ENCODE results near the gene SRD5A3. TPM values are rescaled to one million over a fixed set of nuclear protein-coding genes. Genes with fewer than 3 reads are reported as not detected.

Gene SRD5A3
- total RNA-seq: 10 to 100 TPM in 2 of 4 donors, 1 to 10 TPM in 2; 9.5 to 14.9 (median 11.0) TPM
- 9.7 TPM for polyA plus RNA-seq
- long read RNA-seq, donor 1, full-length matches to known transcripts: 22 of 30 reads
- long read RNA-seq, donor 1, partial matches to known transcripts: 3 of 30 reads
- long read RNA-seq, donor 1, other reads (novel, unspliced or antisense): 5 of 30 reads
- long read RNA-seq, donor 2, full-length matches to known transcripts: 17 of 20 reads
- long read RNA-seq, donor 2, partial matches to known transcripts: 1 of 20 reads
- long read RNA-seq, donor 2, other reads (novel, unspliced or antisense): 2 of 20 reads
- long read RNA-seq, donor 3, full-length matches to known transcripts: 47 of 57 reads
- long read RNA-seq, donor 3, partial matches to known transcripts: 0 of 57 reads
- long read RNA-seq, donor 3, other reads (novel, unspliced or antisense): 10 of 57 reads
- long read RNA-seq, donor 4, full-length matches to known transcripts: 9 of 11 reads
- long read RNA-seq, donor 4, partial matches to known transcripts: 0 of 11 reads
- long read RNA-seq, donor 4, other reads (novel, unspliced or antisense): 2 of 11 reads

DNA sequence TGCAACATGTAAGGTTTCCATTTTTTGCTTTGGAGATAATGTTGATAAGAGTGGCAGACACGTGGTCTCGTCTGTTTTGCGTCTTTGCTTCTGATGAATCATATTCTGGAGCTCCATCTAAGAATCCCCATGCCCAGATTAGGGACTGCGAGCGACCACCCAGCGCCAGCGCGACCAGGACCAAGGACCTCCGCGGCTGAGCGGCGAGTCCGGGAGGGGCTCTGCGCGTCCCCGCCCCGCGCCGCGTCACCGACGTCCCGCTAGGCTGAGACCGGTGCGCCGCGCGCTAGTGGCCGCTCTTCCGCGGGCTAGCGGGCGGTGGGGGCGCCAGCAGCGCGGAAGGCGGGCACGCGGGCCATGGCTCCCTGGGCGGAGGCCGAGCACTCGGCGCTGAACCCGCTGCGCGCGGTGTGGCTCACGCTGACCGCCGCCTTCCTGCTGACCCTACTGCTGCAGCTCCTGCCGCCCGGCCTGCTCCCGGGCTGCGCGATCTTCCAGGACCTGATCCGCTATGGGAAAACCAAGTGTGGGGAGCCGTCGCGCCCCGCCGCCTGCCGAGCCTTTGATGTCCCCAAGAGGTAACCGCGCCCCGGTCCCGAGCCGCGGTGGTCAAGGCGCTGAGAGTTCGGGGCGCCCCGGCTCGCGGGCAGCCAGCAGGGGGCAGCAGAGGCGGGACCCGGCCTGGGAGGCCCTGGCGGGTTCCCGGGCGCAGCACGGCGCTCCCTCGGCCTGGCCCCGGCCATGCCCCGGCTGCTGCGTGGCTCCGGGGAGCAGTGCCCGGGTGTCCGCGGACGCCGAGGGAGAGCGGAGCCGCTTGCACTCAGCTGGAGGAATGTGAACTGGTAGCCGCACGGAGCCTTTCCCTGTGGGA, at the start of gene SRD5A3:
SRD5A3 (plus strand) TSS at position 263 of the 871 bp plus-strand sequence; CDS start at position 358, 95 bp downstream.
- H3K4me3 ChIP-seq (ENCODE audit: low read length): peak within 1 kb of the TSS; percentile 69
- ATAC-seq: peak; percentile 98

DNA sequence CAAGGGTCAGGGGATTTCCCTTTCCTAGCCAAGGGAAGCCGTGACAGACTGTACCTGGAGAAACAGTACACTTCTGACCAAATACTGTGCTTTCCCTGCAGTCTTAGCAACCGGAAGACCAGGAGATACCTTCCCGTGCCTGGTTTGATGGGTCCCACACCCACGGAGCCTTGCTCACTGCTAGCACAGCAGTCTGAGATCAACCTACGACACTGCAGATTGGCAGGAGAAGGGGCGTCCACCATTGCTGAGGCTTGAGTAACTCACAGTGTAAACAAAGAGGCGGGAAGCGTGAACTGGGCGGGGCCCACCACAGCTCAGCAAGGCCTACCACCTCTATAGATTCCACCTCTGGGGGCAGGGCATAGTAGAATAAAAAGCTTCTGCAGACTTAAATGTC, 48.7 kb upstream of the SRD5A3 start:
- H3K9me3 ChIP-seq (ENCODE audit: control insufficient read depth, low read length): no peaks in the 10 kb centered on the region
- DNase-seq (no peak), ATAC-seq (no peak)
- no peaks in the 10 kb centered on the region for H3K27me3 ChIP-seq (ENCODE audit: control insufficient read depth, insufficient read depth)
- H3K4me3 ChIP-seq (ENCODE audit: low read length): no peak overlapping the region
- 93% methylated on average over 9 of the region's 9 CpGs for WGBS
- H3K4me1 ChIP-seq (ENCODE audit: control insufficient read depth, insufficient read depth, low read length): no peaks in the 10 kb centered on the region
- intact Hi-C loops (cut with DNase I): no loop called here
- no peak overlapping the region for H3K27ac ChIP-seq (ENCODE audit: low read length)

More for the DNA sequence above, at the start of gene SRD5A3:
- Histone ChIP-seq H3K9me3 (ENCODE audit: control insufficient read depth, low read length) (no peaks in the 10 kb centered on the region), H3K27ac (ENCODE audit: low read length) (peak within 1 kb of the TSS; percentile 93), H3K27me3 (ENCODE audit: control insufficient read depth, insufficient read depth) (no peaks in the 10 kb centered on the region), H3K4me1 (ENCODE audit: control insufficient read depth, insufficient read depth, low read length) (peaks cover 2% of the 10 kb centered on the region)
- intact Hi-C loops (cut with DNase I): loop anchor here in 3 of 4 donors (5.0 kb wide), 6 partner anchors 46 to 521 kb away; partner anchors contain the start of genes CLOCK (in 1 of the 3), EXOC1 (in 1 of the 3) and TMEM165 (in 1 of the 3)
- peak; percentile 87 to 95 (median 95) for DNase-seq
- under 1% methylated on average over 95 of the region's 95 CpGs for whole genome bisulfite sequencing

DNA sequence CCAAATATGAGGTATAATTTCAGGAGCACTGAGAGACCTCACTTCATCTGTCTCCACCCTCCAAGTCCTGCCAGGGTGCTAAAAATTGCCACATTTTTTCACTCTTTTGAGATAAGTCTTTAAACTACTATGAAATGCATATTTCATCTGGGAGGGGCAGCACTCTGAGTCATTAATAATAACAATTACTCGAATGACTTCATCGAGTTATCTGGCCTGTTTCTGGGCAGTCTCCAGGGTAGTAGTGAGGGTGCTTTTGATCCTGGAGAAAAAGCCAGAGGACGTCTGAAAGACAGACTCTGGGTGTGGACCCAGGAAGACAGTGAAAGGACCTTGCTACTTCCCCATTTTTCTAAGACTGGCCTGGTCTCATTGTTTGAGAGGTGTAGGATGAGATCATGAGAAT, 42.3 kb upstream of the SRD5A3 start:
- H3K27me3 ChIP-seq (ENCODE audit: control insufficient read depth, insufficient read depth): no peaks in the 10 kb centered on the region
- H3K4me3 ChIP-seq (ENCODE audit: low read length): no peak overlapping the region
- no peaks in the 10 kb centered on the region for H3K9me3 ChIP-seq (ENCODE audit: control insufficient read depth, low read length)
- 24% methylated on average over 3 of the region's 3 CpGs for WGBS
- no peaks in the 10 kb centered on the region for H3K4me1 ChIP-seq (ENCODE audit: control insufficient read depth, insufficient read depth, low read length)
- ATAC-seq: peak; percentile 80 to 100
- no peak overlapping the region for H3K27ac ChIP-seq (ENCODE audit: low read length)
- intact Hi-C loops (cut with DNase I): no loop called here
- DNase-seq: no peak

- intact Hi-C loops (cut with DNase I): no loop called here
- DNase-seq: no peak
- no peak for ATAC-seq
- Histone ChIP-seq H3K27me3 (ENCODE audit: control insufficient read depth, insufficient read depth) (no peaks in the 10 kb centered on the region), H3K4me1 (ENCODE audit: control insufficient read depth, insufficient read depth, low read length) (no peaks in the 10 kb centered on the region), H3K9me3 (ENCODE audit: control insufficient read depth, low read length) (no peaks in the 10 kb centered on the region), H3K4me3 (ENCODE audit: low read length) (no peak overlapping the region), H3K27ac (ENCODE audit: low read length) (no peak overlapping the region)
- 92% methylated on average over 3 of the region's 3 CpGs for WGBS
Measured at GRCh38 chr4:55304303-55304702, 41.7 kb upstream of the SRD5A3 start.

DNA sequence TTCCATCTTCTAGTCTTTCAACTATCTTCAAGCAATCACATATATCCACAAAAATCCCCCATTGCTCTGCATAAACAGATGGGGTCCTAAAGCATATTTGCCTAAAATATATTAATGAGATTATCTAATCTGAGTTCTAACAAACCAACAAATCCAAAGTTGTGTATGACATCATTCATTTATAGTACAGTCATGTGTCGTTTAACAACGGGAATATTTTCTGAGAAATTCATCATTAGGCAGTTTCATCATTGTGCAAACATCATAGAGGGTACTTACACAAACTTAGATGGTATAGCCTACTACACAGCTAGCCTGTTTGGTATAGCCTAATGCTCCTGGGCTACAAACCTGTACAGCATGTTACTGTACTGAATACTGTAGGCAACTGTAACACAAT, 38.0 kb upstream of the SRD5A3 start:
- H3K9me3 ChIP-seq (ENCODE audit: control insufficient read depth, low read length): no peaks in the 10 kb centered on the region
- no peak overlapping the region for H3K4me3 ChIP-seq (ENCODE audit: low read length)
- DNase-seq: no peak
- H3K27me3 ChIP-seq (ENCODE audit: control insufficient read depth, insufficient read depth): no peaks in the 10 kb centered on the region
- H3K27ac ChIP-seq (ENCODE audit: low read length): no peak overlapping the region
- WGBS: 90% methylated on average over 2 of the region's 2 CpGs
- no peaks in the 10 kb centered on the region for H3K4me1 ChIP-seq (ENCODE audit: control insufficient read depth, insufficient read depth, low read length)
- ATAC-seq: no peak
- intact Hi-C loops (cut with DNase I): no loop called here

- no peak for DNase-seq
- intact Hi-C loops (cut with DNase I): loop anchor here in 2 of 4 donors (10.0 kb wide), 2 partner anchors 127 to 317 kb away; no protein-coding TSS in a partner anchor
- WGBS: 49% methylated on average over 5 of the region's 5 CpGs
- Histone ChIP-seq H3K27ac (ENCODE audit: low read length) (no peak overlapping the region), H3K4me3 (ENCODE audit: low read length) (no peak overlapping the region), H3K9me3 (ENCODE audit: control insufficient read depth, low read length) (no peaks in the 10 kb centered on the region), H3K4me1 (ENCODE audit: control insufficient read depth, insufficient read depth, low read length) (no peaks in the 10 kb centered on the region), H3K27me3 (ENCODE audit: control insufficient read depth, insufficient read depth) (no peaks in the 10 kb centered on the region)
- ATAC-seq: peak; percentile 58 to 66
Measured at GRCh38 chr4:55311792-55312488, 34.1 kb upstream of the SRD5A3 start.

DNA sequence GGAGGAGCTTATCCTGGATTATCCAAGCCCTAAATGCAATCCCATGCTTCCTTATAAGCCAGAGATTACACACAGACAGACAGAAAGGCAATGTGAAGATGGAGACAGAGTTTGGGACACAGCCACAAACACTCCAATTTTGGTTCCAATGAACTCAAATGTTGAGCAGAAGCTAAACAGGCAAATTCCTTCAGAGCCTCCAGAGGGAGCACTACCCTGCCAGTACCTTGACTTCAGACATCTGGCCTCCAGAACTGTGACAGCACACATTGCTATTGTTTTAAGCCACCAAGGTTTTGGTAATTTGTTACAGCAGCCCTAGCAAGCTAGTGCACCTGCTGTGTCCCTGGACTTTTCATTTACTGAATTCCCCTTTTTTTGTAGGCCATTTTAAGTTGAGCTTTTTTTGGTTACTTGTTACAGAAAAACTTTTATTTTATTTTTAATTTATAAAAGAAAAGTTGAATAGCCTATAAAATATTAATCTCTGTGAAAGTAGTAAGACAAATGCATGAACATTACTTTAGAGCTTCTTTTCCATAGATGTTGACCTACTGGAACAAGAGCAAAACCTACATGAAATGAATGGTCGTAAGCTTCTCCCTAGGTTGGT, 33.4 kb upstream of the SRD5A3 start:
- WGBS: 100% methylated on average over 1 of the region's 1 CpG
- Histone ChIP-seq H3K4me3 (ENCODE audit: low read length) (no peak overlapping the region), H3K9me3 (ENCODE audit: control insufficient read depth, low read length) (no peaks in the 10 kb centered on the region), H3K27me3 (ENCODE audit: control insufficient read depth, insufficient read depth) (no peaks in the 10 kb centered on the region), H3K27ac (ENCODE audit: low read length) (no peak overlapping the region), H3K4me1 (ENCODE audit: control insufficient read depth, insufficient read depth, low read length) (no peaks in the 10 kb centered on the region)
- DNase-seq (peak in 2 of 3 donors; percentile 32 to 52), ATAC-seq (peak; percentile 76 to 80)
- intact Hi-C loops (cut with DNase I): loop anchor here in 2 of 4 donors (10.0 kb wide), 2 partner anchors 128 to 318 kb away; no protein-coding TSS in a partner anchor

DNA sequence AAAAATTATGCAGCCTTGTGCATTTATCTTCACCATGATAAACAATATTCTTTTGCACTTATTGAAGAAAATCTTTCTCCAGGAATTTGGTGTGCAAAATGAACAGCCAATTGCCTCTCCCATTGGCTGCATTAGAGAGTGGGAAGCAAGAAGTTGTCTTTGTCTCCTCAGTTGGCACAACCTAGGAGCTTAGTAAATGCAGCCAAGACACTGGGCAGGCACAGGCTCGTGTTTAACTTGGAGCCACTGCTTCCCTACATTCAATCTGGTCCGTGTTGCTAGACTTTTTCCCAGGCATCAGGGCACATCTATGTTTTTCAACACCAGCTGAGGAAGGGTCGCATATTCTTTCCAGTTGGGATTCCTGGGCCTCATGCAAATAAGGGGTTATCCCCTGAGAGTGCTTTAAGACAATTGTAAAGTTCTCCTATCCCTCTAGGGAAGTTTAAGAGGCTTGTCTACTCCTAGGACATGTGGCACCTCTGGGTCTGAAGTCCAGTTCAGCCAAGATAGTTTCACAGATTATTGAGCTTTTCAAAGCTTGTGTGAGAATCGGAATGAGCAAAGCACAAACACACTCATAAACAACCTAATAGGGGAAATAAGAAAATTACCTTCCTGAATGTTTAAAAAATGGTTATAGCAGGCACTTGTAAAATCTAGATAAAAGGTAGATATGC, 31.8 kb upstream of the SRD5A3 start:
- 52% methylated on average over 4 of the region's 4 CpGs for WGBS
- intact Hi-C loops (cut with DNase I): loop anchor here in 2 of 4 donors (10.0 kb wide), 2 partner anchors 129 to 319 kb away; no protein-coding TSS in a partner anchor
- DNase-seq (no peak), ATAC-seq (no peak)
- Histone ChIP-seq H3K4me3 (ENCODE audit: low read length) (no peak overlapping the region), H3K4me1 (ENCODE audit: control insufficient read depth, insufficient read depth, low read length) (no peaks in the 10 kb centered on the region), H3K9me3 (ENCODE audit: control insufficient read depth, low read length) (no peaks in the 10 kb centered on the region), H3K27ac (ENCODE audit: low read length) (no peak overlapping the region), H3K27me3 (ENCODE audit: control insufficient read depth, insufficient read depth) (no peaks in the 10 kb centered on the region)

DNA sequence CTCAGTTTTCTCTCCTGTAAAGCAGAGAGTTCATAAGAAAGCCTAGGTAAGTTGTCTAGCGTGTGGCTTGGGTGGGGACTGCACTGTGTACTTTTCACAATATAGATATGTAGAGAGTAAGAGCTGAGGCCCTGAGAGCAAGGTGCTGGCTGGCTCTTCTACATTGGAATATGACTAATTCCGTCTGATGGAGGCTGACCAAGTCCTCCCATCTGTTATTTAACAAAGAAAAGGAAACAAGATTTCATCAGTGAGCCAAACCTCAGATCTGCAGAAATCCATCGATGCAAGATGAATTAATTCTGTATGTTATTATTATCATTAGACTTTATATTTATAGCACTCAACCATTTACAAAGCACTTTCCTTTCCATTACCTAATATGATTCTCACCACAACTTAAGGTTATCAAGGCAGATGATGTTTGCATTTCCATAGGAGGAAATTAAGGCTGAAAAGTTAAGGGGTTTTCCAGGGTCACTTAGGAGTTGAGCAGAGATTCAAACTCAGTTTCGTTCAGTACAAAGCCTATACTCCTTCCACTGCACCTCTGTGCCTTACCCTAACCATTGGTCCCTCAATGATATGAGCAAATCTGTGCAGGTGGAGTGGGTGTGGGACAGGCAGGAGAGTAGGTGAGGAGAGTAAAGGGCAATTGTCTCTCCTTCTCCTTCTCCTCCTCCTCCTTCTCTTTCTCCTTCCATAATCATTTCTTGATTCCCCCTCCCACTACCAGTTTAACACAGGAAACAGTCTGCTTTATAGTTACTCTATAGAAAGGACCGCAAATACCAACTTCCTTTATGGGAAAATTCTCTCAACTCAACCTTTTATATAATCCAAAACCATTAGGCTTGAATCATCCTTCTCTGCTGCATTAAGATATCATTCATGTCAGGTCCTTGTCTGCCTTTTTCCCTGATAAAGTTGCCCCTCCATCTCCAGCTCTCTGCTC, 27.6 kb upstream of the SRD5A3 start:
- H3K27ac ChIP-seq (ENCODE audit: low read length): no peak overlapping the region
- no peaks in the 10 kb centered on the region for H3K27me3 ChIP-seq (ENCODE audit: control insufficient read depth, insufficient read depth)
- DNase-seq (no peak), ATAC-seq (peak in 1 of 2 donors; percentile 55)
- no peak overlapping the region for H3K4me3 ChIP-seq (ENCODE audit: low read length)
- intact Hi-C loops (cut with DNase I): loop anchor here in 2 of 4 donors (10.0 kb wide), 2 partner anchors 134 to 324 kb away; no protein-coding TSS in a partner anchor
- H3K9me3 ChIP-seq (ENCODE audit: control insufficient read depth, low read length): no peaks in the 10 kb centered on the region
- WGBS: 61% methylated on average over 5 of the region's 5 CpGs
- no peaks in the 10 kb centered on the region for H3K4me1 ChIP-seq (ENCODE audit: control insufficient read depth, insufficient read depth, low read length)
